HG03432 (cell line): Measurements from ENCODE around the gene DLGAP4.

Experiments
- ATAC-seq: cut with Tn5 transposase; IDR thresholded peaks from one replicate; pipeline ENCODE4 v1.9.1; 2021; ENCODE audit warnings: mild to moderate bottlenecking, moderate library complexity; ENCODE audit not compliant: unreplicated experiment

DLGAP4 gene

GRCh38 chr20:36320898-36321695 is 15.0 kb downstream of the DLGAP4 start:
- ATAC-seq = no peak

- no peak for ATAC-seq
Measured at GRCh38 chr20:36322131-36322530, 16.0 kb downstream of the DLGAP4 start.

- no peak for ATAC-seq
Measured at GRCh38 chr20:36330091-36330490, 24.0 kb downstream of the DLGAP4 start.

GRCh38 chr20:36331209-36331608 is 25.1 kb downstream of the DLGAP4 start:
- no peak for ATAC-seq

- no peak for ATAC-seq
Measured at GRCh38 chr20:36333841-36334240, 27.7 kb downstream of the DLGAP4 start.

GRCh38 chr20:36334281-36335205 is 28.4 kb downstream of the DLGAP4 start:
- ATAC-seq = no peak

- no peak for ATAC-seq
Measured at GRCh38 chr20:36335206-36335870, 29.2 kb downstream of the DLGAP4 start.

GRCh38 chr20:36336204-36336603 is 30.1 kb downstream of the DLGAP4 start:
- ATAC-seq = no peak

GRCh38 chr20:36336954-36337704 is 31.0 kb downstream of the DLGAP4 start:
- ATAC-seq = no peak

GRCh38 chr20:36337886-36338285 is 31.7 kb downstream of the DLGAP4 start:
- ATAC-seq = no peak

GRCh38 chr20:36339646-36340592 is 33.8 kb downstream of the DLGAP4 start:
- no peak for ATAC-seq

GRCh38 chr20:36340593-36340990 is 34.5 kb downstream of the DLGAP4 start:
- ATAC-seq = no peak

- no peak for ATAC-seq
Measured at GRCh38 chr20:36341331-36342020, 35.3 kb downstream of the DLGAP4 start.

GRCh38 chr20:36342331-36343120 is 36.4 kb downstream of the DLGAP4 start:
- ATAC-seq = no peak

GRCh38 chr20:36343641-36344040 is 37.5 kb downstream of the DLGAP4 start:
- no peak for ATAC-seq

- ATAC-seq = no peak
Measured at GRCh38 chr20:36344517-36345132, 38.5 kb downstream of the DLGAP4 start.

- ATAC-seq = no peak
Measured at GRCh38 chr20:36346256-36346655, 40.1 kb downstream of the DLGAP4 start.
